Heart right ventricle (tissue), 16 donors: Measurements from ENCODE around the gene DGUOK. TPM values are rescaled to one million over a fixed set of nuclear protein-coding genes. Genes with fewer than 3 reads are reported as not detected.

Source experiments
- ATAC-seq, 8 donors: fragments of 200-7000 bp; cut with Tn5 transposase; one replicate each; pipeline ENCODE4 v1.9.1; 2020; ENCODE audit warnings: mild to moderate bottlenecking in 8 of 8, moderate library complexity in 8 of 8, moderate number of reproducible peaks in 1 of 8
- DNase-seq, 2 donors: peaks; one replicate each; pipeline ENCODE4 v3.0.0-alpha.2; 2020
- H3K27ac ChIP-seq, 10 donors: fragments of 200-600 bp; sonication (generic) in 2 of 10; one replicate each; pipeline versions ENCODE4 v1.5.0 to v1.8.0; 2020 to 2022; ENCODE audit warnings: mild to moderate bottlenecking in 3 of 10
- H3K27me3 ChIP-seq, 7 donors: fragments of 200-600 bp; one replicate each; pipeline ENCODE4 v1.8.0; 2021 to 2022; ENCODE audit warnings: mild to moderate bottlenecking in 2 of 7
- H3K36me3 ChIP-seq, 9 donors: fragments of 200-600 bp; sonication (generic) in 1 of 9; one replicate each; pipeline versions ENCODE4 v1.5.0 to v1.8.0; 2020 to 2022; ENCODE audit warnings: mild to moderate bottlenecking in 2 of 9
- H3K4me1 ChIP-seq, 9 donors: fragments of 200-600 bp; sonication (generic) in 1 of 9; one replicate each; pipeline versions ENCODE4 v1.5.0 to v1.8.0; 2020 to 2022; ENCODE audit warnings: mild to moderate bottlenecking in 4 of 9
- H3K4me3 ChIP-seq, 10 donors: fragments of 200-600 bp; sonication (generic) in 2 of 10; one replicate each; pipeline versions ENCODE4 v1.5.0 to v1.8.0; 2020 to 2022; ENCODE audit warnings: mild to moderate bottlenecking in 7 of 10, moderate library complexity in 2 of 10
- H3K9me3 ChIP-seq, 11 donors: fragments of 200-600 bp in 10 of 11; sonication (generic) in 2 of 11; one replicate each; pipeline versions ENCODE4 v1.5.0 to v1.8.0; 2013 to 2022; ENCODE audit warnings: mild to moderate bottlenecking in 2 of 11, control low read depth in 1 of 11, moderate library complexity in 1 of 11
- CTCF ChIP-seq, 9 donors: fragments of 200-600 bp; sonication (generic) in 2 of 9; IDR thresholded peaks; one replicate each; pipeline versions ENCODE4 v1.5.0 to v1.8.0; 2021 to 2022; ENCODE audit warnings: antibody characterized with exemption in 9 of 9, mild to moderate bottlenecking in 5 of 9, moderate library complexity in 1 of 9
- WGBS, 2 donors: extraction: QIAGEN DNeasy Blood & Tissue Kit; methylation state at CpG; one replicate each; pipeline ENCODE4 v1.1.7; 2013; ENCODE audit warnings: inconsistent platforms in 1 of 2; 5-methylcytosine and 5-hydroxymethylcytosine counted together
- intact Hi-C, 10 donors: fragments of 100-400 bp; cut with DNase I; formaldehyde crosslinking; loops; one replicate each; pipeline versions ENCODE4 v1.11.1 to v1.14.2; 2022
- polyA plus RNA-seq, 2 donors: library from polyadenylated mRNA; stranded (reverse); fragments of 200-250 nt; gene quantifications; one replicate each; pipeline ENCODE4 v1.2.3, GENCODE V29; 2013
- total RNA-seq, 10 donors: library from RNA; stranded (reverse); fragmentation: NEBNext Ultra II Directional in 3 of 10; extraction: Animal tissue kit (Norgen Biotek cat#: 25700) in 3 of 10; gene quantifications; one replicate each; pipeline versions ENCODE4 v1.2.1 to v1.2.4, GENCODE V29; 2021 to 2023
- donor health status: Arrhythmogenic right ventricular cardiomyopathy.
- donor health status: ischemic (EF 13 %, LVEDD 7.1; RV severe dilation, severe dysfunction).
- donor health status: healthy with polysubstance abuse.
- donor health status: DM: no; HTN: yes; CAD: no.
- donor health status: DM: no; HTN: no; CAD: no.
- donor health status: ischemic (EF 25% LVEDD 6.9; RV normal size, moderate dysfunction).
- donor health status: ischemic (EF 25% LVEDD 5.7; RV mildly dilated, moderate dysfunction).
- donor health status: healthy.
- donor health status: DM: yes; HTN: yes; CAD: no.
- donor health status: Ischemic cardiomyopathy.
- donor health status: ischemic (EF 35%, LVEDD 5.7; RV mildly dilated, moderate dysfunction).
- donor health status: nonischemic (EF 11% LVEDD 7.7; RV severe dilation, severe dysfunction).
- donor health status: DM: yes; HTN: yes; CAD: no.
- donor health status: PGD.
- donor health status: ischemic (EF 29% LVEDD 5.4; RV normal size, mild dysfunction).
- donor health status: nonischemic (EF 23%, LVEDD 6.1; RV moderate dilation, normal function).

DGUOK gene
- total and polyA plus RNA-seq, 12 donors, result 18.7 to 56.2 (median 22.7) TPM

- peak overlapping the region in 2 of 10 donors; percentile 28 to 95 for H3K27ac ChIP-seq
- peak overlapping the region in 7 of 10 donors; percentile 2 to 67 (median 22) for H3K4me3 ChIP-seq
- H3K4me1 ChIP-seq, result peaks cover 12 to 66% (median 42%) of the 10 kb centered on the region in 9 donors
- no peak for TF ChIP-seq CTCF (IDR thresholded peaks at IDR 0.05)
- H3K36me3 ChIP-seq, result peaks cover 0 to 17% (median 0%) of the 10 kb centered on the region in 9 donors
- no peak for DNase-seq
- H3K27me3 ChIP-seq, result no peaks in the 10 kb centered on the region
- 47 to 59% methylated on average over 10 of the region's 10 CpGs for WGBS, 2 donors
- intact Hi-C loops, result loop anchor here in 5 of 10 donors (5.0 to 10.0 kb wide), 4 partner anchors 61 to 163 kb away; partner anchors contain the start of genes DGUOK (in 2 of the 5) and STAMBP (in 2 of the 5)
- ATAC-seq, result no peak
- H3K9me3 ChIP-seq, result no peaks in the 10 kb centered on the region
These were observed 61.4 kb downstream of the DGUOK start for GRCh38 chr2:73987948-73988700.

- no peaks in the 10 kb centered on the region for H3K9me3 ChIP-seq
- H3K4me1 ChIP-seq, result peaks cover 6 to 65% (median 30%) of the 10 kb centered on the region in 9 donors
- intact Hi-C loops, result loop anchor here in 5 of 10 donors (5.0 to 10.0 kb wide), 4 partner anchors 63 to 165 kb away; partner anchors contain the start of genes DGUOK (in 2 of the 5) and STAMBP (in 2 of the 5)
- DNase-seq, result no peak
- no peak overlapping the region for H3K27ac ChIP-seq
- no peaks in the 10 kb centered on the region for H3K27me3 ChIP-seq
- 96% methylated on average over 2 of the region's 2 CpGs for WGBS, 2 donors
- no peak for TF ChIP-seq CTCF (IDR thresholded peaks at IDR 0.05)
- H3K36me3 ChIP-seq, result peaks cover 0 to 18% (median 0%) of the 10 kb centered on the region in 9 donors
- H3K4me3 ChIP-seq, result no peak overlapping the region
- ATAC-seq, result no peak
These were observed 63.3 kb downstream of the DGUOK start for GRCh38 chr2:73989972-73990371.

GRCh38 chr2:73990531-73990930 lies 63.9 kb downstream of the DGUOK start:
- TF ChIP-seq CTCF (IDR thresholded peaks at IDR 0.05), result no peak
- no peak for ATAC-seq
- intact Hi-C loops, result no loop called here
- no peaks in the 10 kb centered on the region for H3K9me3 ChIP-seq
- WGBS, 2 donors, result 98 to 100% methylated on average over 1 of the region's 1 CpG
- H3K4me3 ChIP-seq, result no peak overlapping the region
- peaks cover 6 to 65% (median 30%) of the 10 kb centered on the region in 9 donors for H3K4me1 ChIP-seq
- H3K36me3 ChIP-seq, result peaks cover 0 to 18% (median 0%) of the 10 kb centered on the region in 9 donors
- no peak overlapping the region for H3K27ac ChIP-seq
- no peaks in the 10 kb centered on the region for H3K27me3 ChIP-seq
- DNase-seq, result no peak

- no peaks in the 10 kb centered on the region for H3K9me3 ChIP-seq
- no peaks in the 10 kb centered on the region for H3K27me3 ChIP-seq
- H3K36me3 ChIP-seq, result peaks cover 0 to 15% (median 0%) of the 10 kb centered on the region in 9 donors
- TF ChIP-seq CTCF (IDR thresholded peaks at IDR 0.05), result no peak
- no peak overlapping the region for H3K4me3 ChIP-seq
- intact Hi-C loops, result no loop called here
- no peak for ATAC-seq
- no peak overlapping the region for H3K27ac ChIP-seq
- DNase-seq, result no peak
- WGBS, 2 donors, result 99 to 100% methylated on average over 4 of the region's 4 CpGs
- H3K4me1 ChIP-seq, result peaks cover 6 to 50% (median 16%) of the 10 kb centered on the region in 9 donors
These were observed 65.4 kb downstream of the DGUOK start for GRCh38 chr2:73992036-73992435.
